ENCODE results near the gene SLC1A7. TPM values are rescaled to one million over a fixed set of nuclear protein-coding genes. Genes with fewer than 3 reads are reported as not detected.
A peak's percentile ranks its signal among the peaks of the same experiment; 100 is the strongest.

SLC1A7 gene
- total and polyA plus RNA-seq, 2 of the 13 experiments (the other 11 are each of a cell fraction or from before 2014, with no cell fraction given): 0.04 to 2.0 TPM

GRCh38 chr1:53183095-53183990, 40.9 kb upstream of the SLC1A7 start (continued):
- TF ChIP-seq ZNF512B (CRISPR knock-in tag; IDR thresholded peaks at IDR 0.05; ENCODE audit: borderline replicate concordance) (no peak), GPBP1L1 (CRISPR knock-in tag; IDR thresholded peaks at IDR 0.05) (no peak), BORCS8-MEF2B (CRISPR knock-in tag; IDR thresholded peaks at IDR 0.05) (no peak), ZUFSP (CRISPR knock-in tag; IDR thresholded peaks at IDR 0.05; ENCODE audit: borderline replicate concordance) (no peak), XRCC5 (optimal IDR thresholded peaks at IDR 0.05; ENCODE audit: low read length) (peak; percentile 25), PATZ1 (CRISPR knock-in tag; IDR thresholded peaks at IDR 0.05) (peak; percentile 100), HNF1A (IDR thresholded peaks at IDR 0.05; ENCODE audit: low read depth) (peak; percentile 58), HNF1A (CRISPR knock-in tag; IDR thresholded peaks at IDR 0.05; ENCODE audit: borderline replicate concordance) (peak; percentile 83; the same call in 1 of the 2 replicates), ARID3A (IDR thresholded peaks at IDR 0.05; ENCODE audit: low read depth, low read length) (peak; percentile 91), ZNF597 (CRISPR knock-in tag; IDR thresholded peaks at IDR 0.05) (no peak), GTF2F1 (IDR thresholded peaks at IDR 0.05; ENCODE audit: low read length) (no peak)

Data from HepG2 (cell line).